HG02759 (cell line): Measurements from ENCODE around the gene C15orf39.
"Not testable (repeated sequence)": the region's sequence is repeated elsewhere in the genome, so short reads cannot be mapped to it uniquely, and the experiment has no call there.

Source experiments
- ATAC-seq: cut with Tn5 transposase; IDR thresholded peaks from one replicate; pipeline ENCODE4 v1.9.1; 2021; ENCODE audit warnings: mild to moderate bottlenecking, moderate library complexity; ENCODE audit not compliant: unreplicated experiment

The C15orf39 gene

GRCh38 chr15:75201616-75202250, at the start of gene C15orf39:
C15orf39 (plus strand) TSS chr15:75201882; CDS start chr15:75206049, 4,167 bp downstream.
- ATAC-seq, result peak; percentile 58

DNA sequence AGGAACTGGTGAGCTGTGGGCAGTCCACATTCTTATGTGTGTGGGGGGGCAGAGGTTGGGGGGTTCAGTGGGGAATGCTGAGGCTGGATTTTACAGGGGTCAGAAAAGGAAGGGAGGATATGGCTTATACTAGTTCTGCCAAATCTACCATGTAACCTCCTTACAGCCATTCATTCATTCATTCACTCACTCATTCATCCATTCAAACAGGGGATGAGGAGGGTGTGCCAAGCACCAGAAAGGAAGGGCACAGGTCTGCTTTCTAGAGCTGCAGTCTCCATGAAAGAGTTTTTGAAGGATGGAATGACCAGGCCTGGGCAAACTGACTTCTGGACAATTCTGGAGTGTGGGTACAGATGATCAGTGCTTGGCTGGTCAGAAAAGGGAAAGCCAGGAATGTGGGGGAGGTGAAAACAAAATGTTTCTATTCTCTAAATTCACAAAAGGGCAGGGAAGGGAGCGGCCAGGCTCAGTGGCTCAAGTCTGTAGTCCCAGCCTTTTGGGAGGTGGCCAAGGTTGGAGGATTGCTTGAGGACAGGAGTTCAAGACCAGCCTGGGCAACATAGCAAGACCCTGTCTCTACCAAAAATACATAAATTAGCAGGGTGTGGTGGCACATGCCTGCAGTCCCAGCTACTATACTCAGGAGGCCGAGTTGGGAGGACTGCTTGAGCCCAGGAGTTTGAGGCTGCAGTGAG, 49.2 kb upstream of the C15orf39 start:
- no peak for ATAC-seq

GRCh38 chr15:75153087-75153486, 48.6 kb upstream of the C15orf39 start:
- no peak for ATAC-seq

GRCh38 chr15:75153565-75154276, 48.0 kb upstream of the C15orf39 start:
- no peak for ATAC-seq

- ATAC-seq, result no peak
These were observed 47.1 kb upstream of the C15orf39 start for GRCh38 chr15:75154461-75155062.

DNA sequence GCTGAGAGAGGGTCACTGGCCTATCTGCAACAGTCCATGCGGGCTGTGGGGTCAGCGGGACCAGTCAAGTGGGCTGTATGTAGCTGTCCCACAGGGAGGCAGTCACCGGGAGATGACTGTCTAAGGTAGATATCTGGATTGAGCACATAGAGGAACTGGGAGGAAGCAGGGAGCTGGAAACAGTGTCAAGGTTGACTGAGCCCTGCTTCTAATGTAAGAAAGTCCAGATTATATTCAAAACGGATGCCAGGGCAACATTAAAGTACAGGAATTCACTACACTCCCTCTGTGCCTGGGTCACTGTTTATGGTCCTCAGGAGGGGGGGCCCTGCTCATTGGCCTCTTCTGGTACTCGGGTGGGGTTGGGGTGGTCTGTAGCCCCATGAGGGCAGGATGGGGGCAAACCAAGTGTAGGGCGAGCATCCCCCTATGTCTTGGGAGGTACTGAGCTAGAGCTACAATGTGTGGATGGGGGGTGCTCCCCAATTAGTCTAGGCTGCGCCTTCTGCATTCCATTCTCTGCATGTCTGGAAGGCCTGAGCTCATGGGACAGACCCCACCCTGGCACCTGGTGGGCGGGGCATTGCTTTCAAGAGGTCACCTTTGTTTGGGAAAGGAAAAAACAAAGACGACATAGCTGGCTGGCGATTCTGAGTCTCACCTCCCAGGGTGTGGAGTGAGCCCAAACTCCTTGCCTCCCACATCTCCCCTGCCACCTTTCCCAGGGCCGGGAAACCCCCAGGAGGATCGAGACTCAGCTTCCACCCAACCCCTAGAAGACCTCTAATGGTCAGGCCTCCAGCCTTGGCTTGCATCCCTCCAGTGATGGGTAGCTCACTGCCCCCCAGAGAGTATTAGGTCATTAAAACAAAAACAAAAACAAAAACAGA, 45.1 kb upstream of the C15orf39 start:
- no peak for ATAC-seq

DNA sequence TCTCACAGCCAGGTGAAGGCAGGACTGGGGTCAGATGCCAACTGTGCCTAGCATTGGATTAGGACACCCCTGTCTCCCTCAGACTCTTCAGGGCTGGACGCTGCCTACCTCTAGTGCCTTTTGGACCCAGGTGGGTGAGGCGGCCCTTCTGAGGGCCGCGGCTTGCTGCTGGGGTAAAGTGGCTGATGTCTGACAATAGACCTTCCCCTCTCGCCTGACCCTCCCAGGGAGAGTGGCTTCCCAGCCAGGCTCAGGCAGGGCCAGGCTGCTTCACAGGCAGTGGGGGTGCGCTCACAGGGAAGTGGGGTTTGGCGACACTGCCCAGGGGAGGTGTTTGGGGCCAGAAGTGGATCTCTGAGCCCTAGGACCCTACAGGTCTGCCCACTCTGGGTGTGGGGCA, 43.3 kb upstream of the C15orf39 start:
- ATAC-seq, result no peak

DNA sequence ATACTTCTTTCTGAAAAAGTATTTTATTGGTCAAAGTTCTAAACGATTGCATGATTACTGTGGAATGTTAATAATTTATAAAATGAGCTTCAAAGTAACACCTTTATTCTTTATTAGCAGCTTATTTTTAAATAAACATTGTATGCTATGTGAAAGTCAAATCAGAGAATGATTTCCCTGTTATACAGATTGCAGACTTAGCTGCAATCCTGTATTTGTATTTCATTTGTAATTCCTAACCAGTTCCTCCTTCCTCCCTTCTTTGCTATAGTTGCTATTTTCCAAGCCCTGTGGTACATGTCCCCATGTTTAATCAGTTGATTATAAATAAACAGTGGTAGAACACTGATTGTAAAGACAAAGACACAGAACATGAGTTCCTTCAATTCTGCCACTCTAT, 42.4 kb upstream of the C15orf39 start:
- ATAC-seq, result no peak

GRCh38 chr15:75161106-75161916, 40.4 kb upstream of the C15orf39 start:
- no peak for ATAC-seq

DNA sequence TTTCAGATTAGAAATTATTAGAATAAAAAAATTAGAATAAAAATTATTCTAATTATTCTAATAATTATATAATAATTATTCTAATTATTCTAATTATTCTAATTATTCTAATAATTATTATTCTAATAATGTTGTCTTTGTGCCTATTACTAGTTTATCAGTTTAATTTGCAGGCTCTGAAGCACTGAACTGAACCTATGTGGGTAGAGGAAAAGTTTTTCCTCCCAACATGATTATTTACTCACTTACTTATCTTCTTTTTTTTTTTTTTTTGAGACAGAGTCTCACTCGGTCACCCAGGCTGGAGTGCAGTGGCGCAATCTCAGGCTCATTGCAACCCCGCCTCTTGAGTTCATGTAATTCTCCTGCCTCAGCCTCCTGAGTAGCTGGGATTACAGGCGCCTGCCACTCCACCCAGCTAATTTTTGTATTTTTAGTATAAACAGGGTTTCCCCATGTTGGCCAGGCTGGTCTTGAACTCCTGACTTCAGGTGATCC, 39.7 kb upstream of the C15orf39 start:
- no peak for ATAC-seq

- ATAC-seq, result no peak
These were observed 38.5 kb upstream of the C15orf39 start for GRCh38 chr15:75163150-75163564.

- no peak for ATAC-seq
These were observed 36.9 kb upstream of the C15orf39 start for GRCh38 chr15:75164625-75165350.

GRCh38 chr15:75166489-75167063, 35.1 kb upstream of the C15orf39 start:
- not testable (repeated sequence) for ATAC-seq

GRCh38 chr15:75167588-75168350, 33.9 kb upstream of the C15orf39 start:
- ATAC-seq, result no peak

- ATAC-seq, result no peak
These were observed 33.3 kb upstream of the C15orf39 start for GRCh38 chr15:75168374-75168773.

GRCh38 chr15:75170203-75170602, 31.5 kb upstream of the C15orf39 start:
- no peak for ATAC-seq

GRCh38 chr15:75170711-75171341, 30.9 kb upstream of the C15orf39 start:
- no peak for ATAC-seq
